ENCODE data around the gene HK1.

DNA sequence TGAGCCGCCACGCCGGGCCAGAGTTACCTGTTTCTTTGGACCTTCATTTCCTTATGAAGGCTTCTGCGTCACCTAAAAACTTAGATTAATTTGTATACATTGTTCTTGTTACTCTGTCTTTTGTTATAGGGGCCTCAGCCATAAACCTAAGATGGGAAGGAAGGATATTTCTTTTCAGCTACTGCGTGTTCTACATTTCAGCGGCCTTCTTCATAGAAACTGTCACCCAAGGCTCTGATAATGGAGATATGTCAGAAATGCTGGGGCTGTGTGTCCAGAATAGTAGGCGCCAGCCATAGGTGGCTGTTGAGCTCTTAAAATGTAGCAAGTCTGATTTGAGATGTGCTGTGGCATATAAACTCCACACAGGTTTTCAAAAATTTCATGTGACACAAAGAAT is 52.9 kb downstream of the HK1 start:
- TF ChIP-seq, protein P1, sequence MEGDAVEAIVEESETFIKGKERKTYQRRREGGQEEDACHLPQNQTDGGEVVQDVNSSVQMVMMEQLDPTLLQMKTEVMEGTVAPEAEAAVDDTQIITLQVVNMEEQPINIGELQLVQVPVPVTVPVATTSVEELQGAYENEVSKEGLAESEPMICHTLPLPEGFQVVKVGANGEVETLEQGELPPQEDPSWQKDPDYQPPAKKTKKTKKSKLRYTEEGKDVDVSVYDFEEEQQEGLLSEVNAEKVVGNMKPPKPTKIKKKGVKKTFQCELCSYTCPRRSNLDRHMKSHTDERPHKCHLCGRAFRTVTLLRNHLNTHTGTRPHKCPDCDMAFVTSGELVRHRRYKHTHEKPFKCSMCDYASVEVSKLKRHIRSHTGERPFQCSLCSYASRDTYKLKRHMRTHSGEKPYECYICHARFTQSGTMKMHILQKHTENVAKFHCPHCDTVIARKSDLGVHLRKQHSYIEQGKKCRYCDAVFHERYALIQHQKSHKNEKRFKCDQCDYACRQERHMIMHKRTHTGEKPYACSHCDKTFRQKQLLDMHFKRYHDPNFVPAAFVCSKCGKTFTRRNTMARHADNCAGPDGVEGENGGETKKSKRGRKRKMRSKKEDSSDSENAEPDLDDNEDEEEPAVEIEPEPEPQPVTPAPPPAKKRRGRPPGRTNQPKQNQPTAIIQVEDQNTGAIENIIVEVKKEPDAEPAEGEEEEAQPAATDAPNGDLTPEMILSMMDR (IDR thresholded peaks at IDR 0.05): no peak
- TF ChIP-seq POLR2A (IDR thresholded peaks at IDR 0.05): no peak
- TF ChIP-seq POLR2AphosphoS5 (IDR thresholded peaks at IDR 0.05): no peak
- TF ChIP-seq EP300 (IDR thresholded peaks at IDR 0.05): no peak

Measured in suprapubic skin (tissue), 4 donors.